ENCODE results near the gene OSMR.
"Not testable (repeated sequence)": the region's sequence is repeated elsewhere in the genome, so short reads cannot be mapped to it uniquely, and the experiment has no call there.

Gene OSMR

DNA sequence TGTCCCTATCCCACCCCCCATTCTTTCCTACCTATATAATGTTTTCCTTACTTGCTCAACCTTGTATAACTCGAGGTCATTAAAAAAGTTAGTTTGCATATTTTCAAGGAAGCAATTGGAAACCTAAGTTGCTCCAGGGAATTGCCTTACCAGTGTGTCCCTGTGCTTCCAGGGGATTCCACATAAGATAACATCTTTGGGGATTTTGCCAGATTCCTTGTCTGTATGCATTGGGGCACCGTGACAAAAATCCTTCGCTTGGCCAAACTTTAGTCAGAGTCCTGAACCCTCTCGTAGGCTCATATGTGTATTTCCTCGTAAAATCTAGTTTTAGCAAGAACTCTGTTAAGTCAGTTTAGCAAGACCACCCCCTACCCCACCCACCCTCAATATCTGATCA, 14.7 kb upstream of the OSMR start:
- no peak for DNase-seq (ENCODE audit: low spot score)

DNA sequence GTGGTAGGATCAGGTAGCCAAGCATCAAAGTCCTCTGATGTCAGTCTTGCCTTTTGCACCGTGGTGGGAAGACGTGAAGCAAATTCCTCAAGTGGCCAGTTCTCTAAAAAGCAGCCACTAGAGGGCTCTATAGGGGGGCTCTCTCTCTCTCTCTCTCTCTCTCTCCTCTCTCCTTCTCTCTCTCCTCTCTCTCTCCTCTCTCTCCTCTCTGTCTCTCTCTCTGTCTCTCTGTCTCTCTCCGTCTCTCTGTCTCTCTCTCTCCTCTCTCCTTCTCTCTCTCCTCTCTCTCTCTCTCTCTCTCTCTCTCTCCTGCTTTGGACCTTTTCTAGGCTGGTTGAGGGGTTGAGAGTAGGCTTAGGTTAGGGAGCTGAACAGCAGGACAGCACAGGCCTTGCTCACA, 13.9 kb upstream of the OSMR start:
- no peak for DNase-seq (ENCODE audit: low spot score)

DNA sequence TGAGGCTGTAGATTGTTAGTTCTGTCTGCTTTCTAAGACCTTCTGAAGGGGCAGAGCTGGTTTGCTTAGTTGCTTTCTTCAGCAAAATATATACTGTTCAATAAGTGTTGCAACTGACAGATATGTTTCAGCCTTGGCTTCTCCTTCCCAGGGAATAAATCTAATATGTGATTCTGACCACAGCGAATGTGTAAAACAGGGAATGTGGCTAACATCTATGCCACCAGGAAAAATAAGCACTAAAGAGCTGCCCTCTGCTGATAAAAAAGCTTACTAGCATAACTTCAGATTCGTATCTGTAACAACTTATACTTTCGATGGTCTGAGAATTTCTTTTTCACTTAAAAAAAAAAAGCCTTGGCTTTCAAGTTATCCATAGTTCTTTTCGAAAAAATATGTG, 13.0 kb upstream of the OSMR start:
- no peak for DNase-seq (ENCODE audit: low spot score)

DNA sequence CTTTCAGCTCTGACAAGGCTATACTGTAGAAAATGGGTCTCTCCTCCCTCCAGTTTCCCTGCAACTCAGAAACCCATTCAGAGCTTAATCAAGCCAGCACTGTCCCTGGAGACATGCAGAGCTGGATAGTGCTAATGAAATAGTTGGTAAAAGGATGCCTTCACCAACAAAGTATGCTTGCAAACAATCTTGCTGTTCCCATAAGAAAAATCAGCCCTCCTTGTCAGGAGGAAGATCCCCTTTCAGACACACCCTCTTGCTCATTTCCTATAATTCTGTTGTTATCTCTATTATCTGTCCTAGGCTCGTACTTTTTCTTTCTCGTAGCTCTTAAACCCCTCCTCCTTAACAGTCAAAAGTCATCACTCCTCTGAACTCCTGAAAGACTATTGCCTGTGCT, 9.9 kb upstream of the OSMR start:
- no peak for DNase-seq (ENCODE audit: low spot score)

DNA sequence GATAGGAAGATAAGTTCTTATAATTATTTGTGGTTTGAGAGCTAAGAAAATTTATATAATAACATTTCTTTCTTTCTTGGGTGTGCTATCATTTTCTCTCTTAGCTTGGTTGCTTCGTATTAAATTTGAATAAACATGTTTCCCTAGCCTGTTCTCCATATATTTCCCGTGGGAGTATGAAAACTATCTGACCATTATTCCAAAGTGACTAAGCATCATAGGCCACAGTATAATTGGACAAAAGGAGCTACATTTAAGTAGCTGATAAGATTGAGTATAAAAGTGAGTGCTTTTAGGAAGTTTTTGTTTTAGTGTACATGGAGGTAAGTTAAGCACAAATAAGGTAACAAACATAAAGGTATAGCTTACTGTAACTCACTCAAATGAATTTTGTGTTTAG, 8.4 kb upstream of the OSMR start:
- no peak for DNase-seq (ENCODE audit: low spot score)

DNA sequence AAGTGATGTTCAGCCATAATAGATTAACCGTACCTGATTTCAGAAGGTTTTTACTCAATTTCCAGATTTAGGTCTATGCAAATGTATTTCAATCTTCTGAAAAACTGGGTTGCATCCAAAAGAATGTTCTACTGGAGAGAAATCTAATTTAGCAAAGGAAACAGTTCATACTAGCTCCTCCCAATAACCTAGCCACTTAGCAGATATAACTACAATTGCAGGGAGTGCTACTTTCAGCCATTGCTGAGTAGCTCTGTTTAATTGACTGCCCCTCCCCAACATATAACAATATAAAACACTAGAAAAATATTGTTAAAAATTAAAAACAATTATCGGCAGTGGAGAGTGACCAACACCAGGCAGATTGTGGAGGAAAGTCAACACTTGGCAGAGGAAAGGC, 7.9 kb upstream of the OSMR start:
- no peak for DNase-seq (ENCODE audit: low spot score)

DNA sequence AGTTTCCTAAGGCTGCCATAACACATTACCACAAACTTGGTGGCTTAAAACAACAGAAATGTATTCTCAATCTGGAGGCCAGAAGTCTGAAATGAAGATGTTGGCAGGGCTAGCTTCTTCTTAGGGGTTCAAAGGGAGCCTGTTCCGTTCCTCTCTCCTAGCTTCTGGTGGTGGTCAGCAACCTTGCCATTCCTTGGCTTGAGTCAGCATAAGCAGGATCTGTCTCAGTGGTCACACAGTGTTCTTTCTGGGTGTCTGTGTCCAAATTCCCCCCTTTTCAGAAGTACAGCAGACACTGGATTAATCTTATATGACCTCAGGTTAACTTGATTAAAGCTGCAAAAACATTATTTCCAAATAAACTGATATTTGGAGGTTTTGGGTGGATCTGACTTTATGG, 2.1 kb upstream of the OSMR start:
- no peak for DNase-seq (ENCODE audit: low spot score)

DNA sequence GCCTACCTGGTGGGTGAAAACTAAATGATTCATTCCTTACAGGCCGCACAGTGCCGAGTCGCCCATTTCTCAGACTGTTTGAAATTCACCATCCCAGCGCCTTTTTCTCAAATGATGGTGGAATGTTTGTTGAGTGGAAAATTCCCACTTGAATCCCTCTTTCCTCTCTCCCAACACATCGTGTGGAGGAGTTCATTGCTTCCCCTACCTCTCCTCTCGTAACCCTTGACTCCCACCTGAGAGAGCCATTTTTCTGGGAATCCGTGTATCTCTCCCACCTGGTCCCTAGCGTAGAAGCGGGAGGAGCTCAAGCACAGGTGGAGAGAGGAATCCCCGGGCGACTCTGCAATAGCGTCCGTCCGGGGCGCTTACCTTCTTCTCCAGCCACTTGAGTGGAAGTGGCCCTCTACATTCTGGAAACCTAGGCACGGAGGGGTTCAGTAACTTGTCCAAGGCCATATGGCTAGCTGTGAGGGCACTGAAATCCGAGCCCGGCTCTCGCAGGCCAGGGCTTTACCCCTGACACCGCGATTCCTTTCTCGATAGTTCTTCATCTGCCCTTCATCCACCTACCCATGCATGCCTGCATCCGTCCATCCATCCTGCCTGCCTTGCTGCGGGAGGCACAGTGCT, 683 bp downstream of the OSMR start:
- DNase-seq (ENCODE audit: low spot score): no peak

DNA sequence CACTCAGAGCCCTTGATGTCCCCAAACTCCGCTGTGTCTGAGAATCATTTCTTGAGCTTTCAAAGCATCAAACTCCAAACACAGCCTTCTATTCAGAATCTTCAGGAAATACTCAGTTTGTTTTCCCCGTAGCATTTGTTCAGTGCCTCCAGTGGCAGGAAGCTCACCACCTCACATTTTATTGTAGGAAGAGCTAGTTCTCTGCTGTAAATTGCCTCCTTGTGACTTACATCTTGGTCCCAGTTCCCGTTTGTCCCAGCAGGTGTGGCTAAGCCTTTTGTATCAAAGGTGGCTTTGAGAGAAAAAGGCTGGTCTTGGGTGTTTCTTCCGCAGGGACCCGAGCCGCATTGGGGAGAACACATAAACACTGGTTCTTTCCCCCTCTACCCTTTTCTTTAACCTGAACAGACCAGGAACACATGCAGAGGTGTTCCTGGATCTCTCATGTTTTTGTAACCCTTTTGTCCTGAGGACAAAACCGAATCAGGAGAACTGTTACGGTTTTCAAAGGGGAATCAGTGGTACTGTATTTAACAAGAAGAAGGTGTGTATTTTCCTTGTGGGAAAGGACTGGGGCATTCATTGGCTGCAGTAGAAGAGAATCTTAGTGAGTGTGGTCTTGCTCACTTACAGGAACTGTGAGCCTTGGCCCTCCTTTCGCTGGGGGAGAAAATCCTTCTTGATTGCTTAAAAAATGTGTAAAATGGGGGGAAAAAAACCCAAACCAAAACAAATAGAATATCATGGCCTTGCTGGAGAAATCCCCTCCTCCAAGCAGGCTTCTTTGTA, 1.9 kb downstream of the OSMR start:
- no peak for DNase-seq (ENCODE audit: low spot score)

DNA sequence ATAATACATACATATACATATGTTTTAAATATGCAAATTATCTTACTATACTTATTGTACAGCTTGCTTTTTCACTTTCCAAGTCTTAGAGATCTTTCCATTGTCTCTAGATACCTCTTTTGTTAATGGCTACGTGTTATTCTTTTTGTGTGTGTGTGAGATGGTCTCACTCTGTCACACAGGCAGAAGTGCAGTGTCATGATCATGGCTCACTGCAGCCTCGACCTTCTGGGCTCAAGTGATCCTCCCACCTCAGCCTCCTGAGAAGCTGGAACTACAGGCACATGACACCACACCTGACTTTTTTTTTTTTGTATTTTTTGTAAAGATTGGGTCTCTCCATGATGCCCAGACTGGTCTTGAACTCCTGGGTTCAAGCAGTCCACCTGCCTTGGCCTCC, 2.8 kb downstream of the OSMR start:
- no peak for DNase-seq (ENCODE audit: low spot score)

DNA sequence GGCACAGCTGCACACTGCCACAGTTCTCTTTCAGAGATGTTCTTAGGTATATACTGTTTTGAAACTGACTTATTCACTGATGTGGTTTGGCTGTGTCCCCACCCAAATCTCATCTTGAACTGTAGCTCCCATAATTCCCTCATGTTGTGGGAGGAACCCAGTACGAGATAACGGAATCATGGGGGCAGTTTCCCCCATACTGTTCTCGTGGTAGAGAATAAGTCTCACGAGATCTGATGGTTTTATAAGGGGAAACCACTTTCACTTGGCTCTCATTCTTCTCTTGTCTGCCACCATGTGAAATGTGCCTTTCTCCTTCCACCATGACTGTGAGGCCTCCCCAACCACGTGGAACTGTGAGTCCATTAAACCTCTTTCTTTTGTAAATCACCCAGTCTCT, 5.8 kb downstream of the OSMR start:
- DNase-seq (ENCODE audit: low spot score): not testable (repeated sequence)

DNA sequence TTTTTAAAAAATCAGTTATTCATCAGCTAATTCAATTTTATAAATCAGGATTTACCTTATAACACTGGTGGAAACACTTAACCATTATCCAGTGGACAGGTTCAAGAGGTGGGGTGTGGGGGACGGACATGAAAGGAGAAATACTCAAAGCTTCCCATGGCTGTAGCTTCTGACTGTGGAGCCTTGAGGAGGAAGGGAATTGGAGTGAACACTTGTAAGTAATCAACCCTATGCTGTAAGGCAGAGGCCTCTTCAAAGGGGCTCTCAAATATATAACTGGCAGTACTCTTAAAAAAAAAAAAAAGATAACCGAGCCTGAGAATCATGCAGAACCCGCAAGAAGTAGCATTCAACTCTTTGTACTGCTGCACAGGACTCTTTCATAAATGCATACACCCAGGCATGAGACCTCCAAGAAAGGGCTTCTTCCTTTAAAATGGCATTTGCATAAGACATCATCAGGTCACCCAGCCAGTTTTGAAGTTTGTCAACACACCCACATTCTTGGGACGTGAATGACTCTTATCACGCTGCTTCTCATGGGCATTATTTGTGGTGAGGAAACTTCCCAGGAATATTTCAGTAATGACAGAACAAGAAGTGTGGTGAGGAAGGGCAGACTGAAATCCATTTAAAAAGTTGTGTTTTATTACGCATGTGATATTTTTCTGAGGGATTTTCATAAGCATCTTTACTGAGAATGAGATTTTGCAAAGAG, 8.1 kb downstream of the OSMR start:
- DNase-seq (ENCODE audit: low spot score): no peak

DNA sequence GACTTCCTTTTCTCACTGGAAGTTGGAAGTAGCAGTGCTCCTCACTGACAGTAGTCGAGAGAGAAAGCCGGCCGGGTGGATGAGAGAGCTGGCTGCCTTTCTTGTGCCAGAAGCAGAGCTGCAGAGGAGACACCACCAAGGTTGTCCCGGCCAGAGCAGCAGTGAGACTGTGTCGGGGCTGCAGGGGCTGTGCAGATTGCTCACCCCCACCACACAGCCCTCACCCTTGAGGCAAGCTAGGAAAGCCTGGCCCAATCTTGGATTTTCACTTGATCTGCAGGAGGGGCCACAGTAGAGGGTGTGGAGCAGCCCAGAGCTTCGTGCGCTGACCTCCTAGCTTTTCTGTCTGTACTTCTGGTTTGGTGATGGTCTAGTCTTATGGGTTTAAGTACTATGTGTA, 9.1 kb downstream of the OSMR start:
- no peak for DNase-seq (ENCODE audit: low spot score)

DNA sequence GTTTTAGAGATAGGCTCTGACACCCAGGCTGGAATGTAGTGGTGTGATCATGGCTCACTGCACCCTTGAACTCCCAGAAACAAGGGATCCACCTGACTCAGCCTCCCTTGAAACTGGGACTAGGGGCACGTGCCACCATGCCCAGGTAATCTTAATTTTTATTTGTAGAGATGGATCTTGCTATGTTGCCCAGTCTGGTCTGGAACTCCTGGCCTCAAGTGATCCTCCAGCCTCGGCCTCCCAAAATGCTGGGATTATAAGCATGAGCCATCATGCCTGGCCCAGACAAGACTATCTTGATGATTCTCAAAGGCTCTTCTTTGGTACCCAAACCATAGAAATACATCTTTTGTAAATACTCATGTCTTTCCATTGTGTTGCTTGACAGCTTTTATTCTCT, 10.8 kb downstream of the OSMR start:
- DNase-seq (ENCODE audit: low spot score): no peak

DNA sequence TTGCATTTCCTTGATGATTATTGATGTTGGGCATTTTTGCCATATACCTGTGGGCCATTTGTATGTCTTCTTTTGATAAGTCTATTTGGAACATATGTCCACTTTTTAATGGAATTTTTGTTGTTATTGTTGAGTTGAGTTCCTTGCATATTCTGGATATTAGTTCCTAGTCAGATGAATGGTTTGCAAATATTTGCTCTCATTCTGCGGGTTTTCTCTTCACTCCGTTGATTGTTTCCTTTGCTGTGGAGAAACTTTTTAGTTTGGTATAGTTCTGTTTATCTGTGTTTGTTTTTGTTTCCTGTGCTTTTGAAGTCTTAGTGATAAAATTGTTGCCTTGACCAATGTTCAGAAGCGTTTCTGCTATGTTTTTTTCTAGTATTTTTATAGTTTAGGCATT, 13.0 kb downstream of the OSMR start:
- no peak for DNase-seq (ENCODE audit: low spot score)

DNA sequence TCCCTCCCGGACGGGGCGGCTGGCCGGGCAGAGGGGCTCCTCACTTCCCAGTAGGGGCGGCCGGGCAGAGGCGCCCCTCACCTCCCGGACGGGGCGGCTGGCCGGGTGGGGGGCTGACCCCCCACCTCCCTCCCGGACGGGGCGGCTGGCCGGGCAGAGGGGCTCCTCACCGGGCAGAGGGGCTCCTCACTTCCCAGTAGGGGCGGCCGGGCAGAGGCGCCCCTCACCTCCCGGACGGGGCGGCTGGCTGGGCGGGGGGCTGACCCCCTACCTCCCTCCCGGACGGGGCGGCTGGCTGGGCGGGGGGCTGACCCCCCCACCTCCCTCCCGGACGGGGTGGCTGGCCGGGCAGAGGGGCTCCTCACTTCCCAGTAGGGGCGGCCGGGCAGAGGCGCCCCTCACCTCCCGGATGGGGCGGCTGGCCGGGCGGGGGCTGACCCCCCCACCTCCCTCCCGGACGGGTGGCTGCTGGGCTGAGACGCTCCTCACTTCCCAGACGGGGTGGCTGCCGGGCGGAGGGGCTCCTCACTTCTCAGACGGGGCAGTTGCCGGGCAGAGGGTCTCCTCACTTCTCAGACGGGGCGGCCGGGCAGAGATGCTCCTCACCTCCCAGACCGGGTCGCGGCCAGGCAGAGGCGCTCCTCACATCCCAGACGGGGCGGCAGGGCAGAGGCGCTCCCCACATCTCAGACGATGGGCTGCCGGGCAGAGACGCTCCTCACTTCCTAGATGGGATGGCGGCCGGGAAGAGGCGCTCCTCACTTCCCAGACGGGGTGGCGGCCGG, 16.4 kb downstream of the OSMR start:
- DNase-seq (ENCODE audit: low spot score): not testable (repeated sequence)

DNA sequence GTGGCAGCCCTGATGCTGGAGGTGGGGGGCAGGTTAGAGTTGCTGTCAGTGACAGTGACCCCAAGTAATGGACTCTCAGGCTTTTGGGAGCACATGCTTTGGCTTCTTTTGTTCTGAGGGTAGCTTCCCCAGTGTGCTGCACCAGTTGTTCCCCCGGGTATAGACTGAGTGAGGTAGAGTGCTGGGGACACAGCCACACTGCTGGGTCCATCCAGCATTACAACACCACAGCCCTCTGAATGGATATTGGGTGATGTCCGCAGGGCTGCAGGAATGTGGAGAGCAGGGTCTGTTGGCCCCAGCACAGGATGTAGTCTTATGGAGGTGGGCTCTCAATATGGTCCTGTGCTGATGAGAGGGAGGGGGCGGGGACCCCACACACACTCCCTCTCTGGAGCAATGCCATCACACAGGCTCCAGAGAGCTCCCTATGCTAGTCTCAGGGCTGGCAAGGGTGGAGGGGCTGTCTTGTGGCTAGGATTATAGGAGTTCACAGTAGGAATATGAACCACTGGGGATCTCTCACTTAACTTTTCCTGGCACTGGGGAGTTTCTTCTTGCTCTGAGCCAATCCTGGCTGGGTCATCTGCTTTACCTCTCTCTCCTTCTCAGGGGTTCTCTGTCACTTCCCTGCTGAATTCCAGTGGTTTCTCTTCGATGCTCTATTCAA, 20.7 kb downstream of the OSMR start:
- no peak for DNase-seq (ENCODE audit: low spot score)

DNA sequence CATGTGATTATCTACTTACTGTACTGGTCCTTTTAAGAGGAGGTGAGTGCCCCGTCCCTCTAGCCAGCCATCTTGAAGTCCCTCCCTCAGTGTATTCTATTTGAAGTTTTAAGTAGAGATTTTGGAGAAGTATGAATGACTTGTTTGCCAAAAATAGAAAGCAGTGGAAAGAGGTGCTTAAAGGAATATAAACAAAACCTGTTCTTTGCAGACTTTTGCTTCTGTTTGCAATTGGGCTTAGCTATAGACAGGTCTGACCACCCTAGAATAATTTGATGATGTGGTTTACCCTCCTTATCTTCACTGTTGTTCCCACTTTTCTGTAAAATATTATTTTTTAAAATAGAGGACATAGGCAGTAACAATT, 21.2 kb downstream of the OSMR start:
- no peak for DNase-seq (ENCODE audit: low spot score)

DNA sequence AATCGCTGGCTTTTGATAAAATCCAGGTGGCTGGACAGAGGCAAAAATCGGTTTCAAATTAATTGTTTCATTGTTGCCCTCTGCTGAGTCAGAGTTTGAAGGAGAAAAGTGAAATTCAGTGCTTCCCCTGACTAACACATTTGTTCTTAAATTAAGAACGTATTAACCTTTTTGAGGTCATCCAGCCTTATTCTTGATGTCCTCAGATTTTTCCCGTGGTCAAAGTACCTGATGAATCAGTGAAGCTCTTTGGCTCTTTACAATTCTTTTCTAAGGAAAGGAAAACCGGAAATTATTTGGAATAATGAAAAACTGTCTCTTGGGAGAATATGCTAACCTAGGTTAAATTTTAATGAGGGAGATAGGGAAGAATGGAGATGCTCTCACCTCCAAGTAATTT, 21.6 kb downstream of the OSMR start:
- DNase-seq (ENCODE audit: low spot score): no peak

DNA sequence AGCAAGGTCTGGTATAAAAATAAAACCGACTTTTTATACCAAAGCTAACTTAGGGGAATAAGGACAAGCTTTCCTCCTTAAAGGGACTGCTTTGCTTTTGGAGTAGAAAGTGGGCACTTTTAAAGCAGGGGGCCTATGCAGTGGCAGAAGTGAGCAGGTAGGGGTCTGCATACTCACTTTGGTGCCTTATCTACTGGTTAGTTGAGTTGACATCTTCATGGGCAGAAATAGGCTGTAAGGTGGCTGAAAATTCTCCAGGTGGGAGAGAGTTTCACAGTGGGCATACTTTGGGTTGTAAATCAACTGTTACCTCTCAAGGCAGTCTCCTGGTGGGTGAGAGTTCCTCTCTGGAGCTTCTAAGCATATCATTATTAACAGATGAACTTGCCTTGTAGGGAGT, 24.8 kb downstream of the OSMR start:
- no peak for DNase-seq (ENCODE audit: low spot score)

DNA sequence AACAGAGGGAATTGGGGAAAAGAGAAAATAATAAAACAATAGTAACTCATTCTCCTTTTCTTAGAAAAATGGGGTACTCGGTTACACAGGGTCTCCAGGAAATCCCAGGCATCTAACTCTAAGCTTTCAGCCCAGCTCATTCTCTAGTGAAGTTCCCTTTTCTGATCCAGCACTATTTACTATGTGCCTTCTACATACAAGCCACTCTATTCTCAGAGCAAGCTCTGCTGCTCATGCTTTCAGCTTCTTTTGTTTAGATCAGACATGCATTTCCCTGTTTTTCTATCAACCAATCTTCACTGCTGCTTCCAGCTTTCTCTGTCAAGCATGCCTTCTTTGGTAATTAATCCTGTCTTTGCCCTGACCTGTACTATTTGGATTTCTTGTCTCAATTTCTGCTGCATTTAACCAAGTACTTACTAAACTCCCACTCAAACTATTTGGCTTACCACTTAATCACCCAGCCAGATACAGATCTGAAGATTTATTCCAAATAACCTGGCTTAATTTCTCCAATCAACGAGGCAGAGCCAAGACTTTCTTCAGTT, 25.3 kb downstream of the OSMR start:
- DNase-seq (ENCODE audit: low spot score): no peak

All from germinal center (tissue), 1 donor.